ENCODE measurements around the gene MICA.

MICA gene

GRCh38 chr6:31462964-31463870 is 59.8 kb downstream of the MICA start:
- peak; percentile 59 for DNase-seq

GRCh38 chr6:31464252-31465184 is 61.1 kb downstream of the MICA start:
- no peak for DNase-seq

Data from NCI-H2171 (cell line).